OCI-LY7 (cell line): Measurements from ENCODE around the gene OPTC. TPM values are rescaled to one million over a fixed set of nuclear protein-coding genes. Genes with fewer than 3 reads are reported as not detected.

Experiments
- BruUV-seq: library from RNA; stranded (reverse); fragments of 400-500 nt; replicated peaks from 2 replicates; lab custom pipeline; 2021; lab: Mats Ljungman, UMichigan
- CTCF ChIA-PET: fragments of 300-600 bp; sonication (Branson Sonifier 250); formaldehyde crosslinking; loops from one replicate; lab custom pipeline; 2022; ENCODE audit warnings: antibody characterized with exemption; ENCODE audit not compliant: unreplicated experiment; lab: Charles Lee
- POLR2A ChIA-PET: fragments of 300-600 bp; sonication (Branson Sonifier 250); formaldehyde crosslinking; loops from one replicate; lab custom pipeline; 2022; ENCODE audit warnings: antibody characterized with exemption; lab: Charles Lee
- DNase-seq: peaks from one replicate; pipeline ENCODE4 v3.0.0-alpha.2; 2015; ENCODE audit warnings: low spot score
- H2AFZ ChIP-seq: fragments of 200-600 bp; sonication (generic), shearing (Covaris generic); 2 replicates; pipeline ENCODE4 v1.6.1; 2014; ENCODE audit warnings: mild to moderate bottlenecking, antibody characterized with exemption, low read length, moderate library complexity
- H3K27ac ChIP-seq: fragments of 200-600 bp; sonication (generic); 2 replicates; pipeline ENCODE4 v1.5.1; 2014; ENCODE audit warnings: mixed run types, low read depth, mild to moderate bottlenecking, moderate library complexity, low read length, inconsistent platforms; ENCODE audit not compliant: poor library complexity, severe bottlenecking
- H3K36me3 ChIP-seq: fragments of 200-600 bp; sonication (generic); 2 replicates; pipeline ENCODE4 v1.6.1; 2014; ENCODE audit warnings: mild to moderate bottlenecking, antibody characterized with exemption, low read length, moderate library complexity, mixed read lengths; ENCODE audit not compliant: insufficient read depth
- H3K4me1 ChIP-seq: fragments of 200-600 bp; sonication (generic); 2 replicates; pipeline ENCODE4 v1.5.1; 2014; ENCODE audit warnings: mild to moderate bottlenecking, low read length; ENCODE audit not compliant: insufficient read depth, poor library complexity, severe bottlenecking
- H3K4me2 ChIP-seq: fragments of 200-600 bp; sonication (generic); 2 replicates; pipeline ENCODE4 v1.6.1; 2014; ENCODE audit warnings: mild to moderate bottlenecking, low read length
- H3K4me3 ChIP-seq: fragments of 200-600 bp; sonication (generic); 2 replicates; pipeline ENCODE4 v1.5.1; 2014; ENCODE audit warnings: mild to moderate bottlenecking, low read depth, low read length; ENCODE audit not compliant: poor library complexity, severe bottlenecking
- H3K79me2 ChIP-seq: fragments of 200-600 bp; sonication (generic); 2 replicates; pipeline ENCODE4 v1.6.1; 2016; ENCODE audit warnings: low read depth, mild to moderate bottlenecking, low read length, moderate library complexity, mixed read lengths; ENCODE audit not compliant: insufficient read depth
- H3K9me2 ChIP-seq: fragments of 200-600 bp; sonication (generic); 2 replicates; pipeline ENCODE4 v1.6.1; 2016; ENCODE audit warnings: mild to moderate bottlenecking, low read length, mixed read lengths; ENCODE audit not compliant: insufficient read depth
- H3K9me3 ChIP-seq: fragments of 200-600 bp; sonication (generic); 2 replicates; pipeline ENCODE4 v1.6.1; 2014; ENCODE audit warnings: mild to moderate bottlenecking, mixed run types, low read length, mixed read lengths
- H4K20me1 ChIP-seq: fragments of 200-600 bp; sonication (generic); 2 replicates; pipeline ENCODE4 v1.6.1; 2014; ENCODE audit warnings: mild to moderate bottlenecking, antibody characterized with exemption, low read length, moderate library complexity, mixed read lengths; ENCODE audit not compliant: insufficient read depth
- EZH2phosphoT487 ChIP-seq: fragments of 200-600 bp; sonication (generic); IDR thresholded peaks from 2 replicates; pipeline ENCODE4 v1.6.1; 2018; ENCODE audit warnings: low read depth, borderline replicate concordance, mild to moderate bottlenecking, mixed run types, antibody characterized with exemption, low read length, moderate library complexity, mixed read lengths
- intact Hi-C: fragments of 100-400 bp; cut with micrococcal nuclease; formaldehyde crosslinking; loops from one replicate; pipeline ENCODE4 v1.10.0; 2022; ENCODE audit not compliant: unreplicated experiment
- total RNA-seq, 2 experiments: library from RNA; depleted of rRNA in 1 of 2; stranded (reverse); fragments of >200 nt in 1 of 2; shearing (Covaris generic) in 1 of 2; gene quantifications; 2 replicates each; pipeline ENCODE4 v1.2.3, GENCODE V29; 2014 to 2022
- TF ChIP-seq, protein P1 (sequence below): fragments of 200-600 bp; sonication (generic); conservative IDR thresholded peaks from 2 replicates; pipeline ENCODE4 v1.5.1; 2014; ENCODE audit warnings: mild to moderate bottlenecking, antibody characterized with exemption, low read length, moderate library complexity, mixed read lengths

Gene OPTC
- total RNA-seq, 2 experiments from 2014 or later: not detected

DNA sequence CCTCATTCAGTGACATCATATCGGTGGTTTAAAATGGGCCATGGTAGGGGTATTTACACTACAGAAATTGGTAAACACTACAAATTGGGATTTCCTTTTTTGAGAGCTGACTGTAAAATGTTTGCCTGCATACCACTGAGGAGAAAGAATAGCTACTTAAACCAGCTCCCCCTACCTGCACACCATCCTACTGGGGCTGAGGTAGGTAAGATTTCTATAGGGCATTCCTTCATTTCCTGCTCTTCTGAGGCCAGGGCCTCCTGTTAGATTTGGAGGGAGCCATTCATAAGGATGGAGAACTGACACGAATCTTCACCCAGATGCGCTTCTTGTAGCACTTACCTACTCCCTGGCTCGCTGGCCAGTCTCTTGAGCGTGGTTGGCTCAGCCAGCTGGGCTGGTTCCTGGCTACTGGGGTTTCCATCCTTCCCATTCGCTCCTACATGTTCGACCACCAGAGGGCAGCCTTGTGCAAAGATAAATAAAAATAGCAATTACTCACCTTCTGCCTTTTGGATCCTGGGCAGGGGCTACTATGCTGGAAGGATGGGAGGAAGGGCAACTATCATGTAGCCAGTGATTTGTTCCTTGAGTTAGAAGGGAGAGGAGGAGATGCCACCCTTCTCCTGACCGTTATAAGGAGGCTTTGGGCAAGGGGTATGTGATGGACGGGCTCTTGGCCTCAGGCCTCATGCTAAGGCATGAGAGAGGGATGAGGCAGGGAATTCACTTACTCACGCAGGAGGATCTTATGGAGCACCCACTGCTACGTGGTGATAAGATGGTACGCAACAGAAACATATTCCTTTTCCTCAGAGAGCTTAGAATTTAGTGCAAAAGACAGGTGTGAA is 10.7 kb downstream of the OPTC start:
- no peak for TF ChIP-seq EZH2phosphoT487
- TF ChIP-seq, protein P1, sequence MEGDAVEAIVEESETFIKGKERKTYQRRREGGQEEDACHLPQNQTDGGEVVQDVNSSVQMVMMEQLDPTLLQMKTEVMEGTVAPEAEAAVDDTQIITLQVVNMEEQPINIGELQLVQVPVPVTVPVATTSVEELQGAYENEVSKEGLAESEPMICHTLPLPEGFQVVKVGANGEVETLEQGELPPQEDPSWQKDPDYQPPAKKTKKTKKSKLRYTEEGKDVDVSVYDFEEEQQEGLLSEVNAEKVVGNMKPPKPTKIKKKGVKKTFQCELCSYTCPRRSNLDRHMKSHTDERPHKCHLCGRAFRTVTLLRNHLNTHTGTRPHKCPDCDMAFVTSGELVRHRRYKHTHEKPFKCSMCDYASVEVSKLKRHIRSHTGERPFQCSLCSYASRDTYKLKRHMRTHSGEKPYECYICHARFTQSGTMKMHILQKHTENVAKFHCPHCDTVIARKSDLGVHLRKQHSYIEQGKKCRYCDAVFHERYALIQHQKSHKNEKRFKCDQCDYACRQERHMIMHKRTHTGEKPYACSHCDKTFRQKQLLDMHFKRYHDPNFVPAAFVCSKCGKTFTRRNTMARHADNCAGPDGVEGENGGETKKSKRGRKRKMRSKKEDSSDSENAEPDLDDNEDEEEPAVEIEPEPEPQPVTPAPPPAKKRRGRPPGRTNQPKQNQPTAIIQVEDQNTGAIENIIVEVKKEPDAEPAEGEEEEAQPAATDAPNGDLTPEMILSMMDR: peak; percentile 96
- peak; percentile 81 for DNase-seq
- no TSS peak for BruUV-seq
- Histone ChIP-seq H3K9me2 (no peaks in the 10 kb centered on the region), H3K4me2 (peak overlapping the region; percentile 43), H3K4me3 (no peak overlapping the region), H3K4me1 (no peaks in the 10 kb centered on the region), H3K9me3 (no peaks in the 10 kb centered on the region), H3K36me3 (no peaks in the 10 kb centered on the region), H2AFZ (peak overlapping the region; percentile 70), H3K27ac (no peak overlapping the region), H3K79me2 (no peaks in the 10 kb centered on the region), H4K20me1 (no peaks in the 10 kb centered on the region)
- POLR2A ChIA-PET: interaction anchor here (0.6 to 0.9 kb wide), 4 partner anchors 23 to 227 kb away, joined by 3 to 9 read pairs (median 4); no protein-coding TSS in a partner anchor
- intact Hi-C loops: loop anchor here (1.0 to 10.0 kb wide), 4 partner anchors 123 to 858 kb away; partner anchors contain the start of gene ATP2B4
- CTCF ChIA-PET: interaction anchor here (0.5 to 2.0 kb wide), 3 partner anchors 124 to 198 kb away, joined by 3 to 11 read pairs (median 3); no protein-coding TSS in a partner anchor

- Histone ChIP-seq H3K9me2 (no peaks in the 10 kb centered on the region), H2AFZ (no peak overlapping the region), H3K4me1 (no peaks in the 10 kb centered on the region), H3K4me3 (no peak overlapping the region), H3K79me2 (no peaks in the 10 kb centered on the region), H3K27ac (no peak overlapping the region), H4K20me1 (no peaks in the 10 kb centered on the region), H3K9me3 (no peaks in the 10 kb centered on the region), H3K4me2 (no peak overlapping the region), H3K36me3 (no peaks in the 10 kb centered on the region)
- CTCF ChIA-PET: interaction anchor here (0.6 to 2.0 kb wide), 2 partner anchors 176 to 197 kb away, joined by 3 to 11 read pairs; no protein-coding TSS in a partner anchor
- intact Hi-C loops: loop anchor here (5.0 to 10.0 kb wide), 2 partner anchors 122 to 349 kb away; partner anchors contain the start of gene ATP2B4
- POLR2A ChIA-PET: interaction anchor here (0.7 to 1.0 kb wide), 2 partner anchors 21 to 207 kb away, joined by 4 to 5 read pairs; no protein-coding TSS in a partner anchor
- TF ChIP-seq EZH2phosphoT487: no peak
- TF ChIP-seq, protein P1: no peak
- no peak for DNase-seq
- BruUV-seq: no TSS peak
These were observed 11.7 kb downstream of the OPTC start for GRCh38 chr1:203505526-203506204.
